ENCODE measurements around the gene MAP1LC3A. TPM values are rescaled to one million over a fixed set of nuclear protein-coding genes. Genes with fewer than 3 reads are reported as not detected.
A peak's percentile ranks its signal among the peaks of the same experiment; 100 is the strongest.

The MAP1LC3A gene
- total and polyA plus RNA-seq, 5 experiments from 2014 or later, result 0.94 to 2.4 (median 1.6) TPM

GRCh38 chr20:34541917-34542316 lies 16.6 kb upstream of the MAP1LC3A start:
- no peak for ATAC-seq
- Mint-ChIP-seq H3K9me3 (no peaks in the 10 kb centered on the region), H3K27ac (peak overlapping the region in 1 of 10 donors; percentile 60), H3K4me1 (peaks cover 5 to 24% (median 11%) of the 10 kb centered on the region in 4 donors), H3K36me3 (peaks cover 0 to 37% (median 6%) of the 10 kb centered on the region in 3 donors), H3K4me3 (no peak overlapping the region), H3K27me3 (peaks cover 0 to 7% (median 0%) of the 10 kb centered on the region in 5 donors)
- POLR2A ChIA-PET, result no interaction called here
- peak in 1 of 10 donors; percentile 13 for DNase-seq

- POLR2A ChIA-PET, result no interaction called here
- H3K4me3 Mint-ChIP-seq, result no peak overlapping the region
- peak overlapping the region in 2 of 10 donors; percentile 13 to 36 for H3K27ac Mint-ChIP-seq
- no peaks in the 10 kb centered on the region for H3K9me3 Mint-ChIP-seq
- DNase-seq (no peak), ATAC-seq (no peak)
- peaks cover 0 to 8% (median 0%) of the 10 kb centered on the region in 5 donors for H3K27me3 Mint-ChIP-seq
- peaks cover 0 to 32% (median 6%) of the 10 kb centered on the region in 3 donors for H3K36me3 Mint-ChIP-seq
- H3K4me1 Mint-ChIP-seq, result peaks cover 5 to 24% (median 11%) of the 10 kb centered on the region in 4 donors
Measured at GRCh38 chr20:34542439-34542838, 16.1 kb upstream of the MAP1LC3A start.

GRCh38 chr20:34543463-34544056 lies 15.0 kb upstream of the MAP1LC3A start:
- H3K27ac Mint-ChIP-seq, result no peak overlapping the region
- peaks cover 0 to 29% (median 6%) of the 10 kb centered on the region in 3 donors for H3K36me3 Mint-ChIP-seq
- H3K9me3 Mint-ChIP-seq, result no peaks in the 10 kb centered on the region
- peaks cover 0 to 14% (median 0%) of the 10 kb centered on the region in 5 donors for H3K27me3 Mint-ChIP-seq
- POLR2A ChIA-PET, result interaction anchor here (2.1 kb wide), 1 partner anchor 27 kb away, joined by 8 read pairs; the partner anchor contains the start of gene DYNLRB1
- peak overlapping the region in 2 of 10 donors; percentile 62 to 70 for H3K4me3 Mint-ChIP-seq
- no peak for ATAC-seq
- DNase-seq, result no peak
- H3K4me1 Mint-ChIP-seq, result peaks cover 5 to 24% (median 11%) of the 10 kb centered on the region in 4 donors

- peak overlapping the region; percentile 58 to 85 (median 70) for H3K4me3 Mint-ChIP-seq
- peaks cover 5 to 24% (median 11%) of the 10 kb centered on the region in 4 donors for H3K4me1 Mint-ChIP-seq
- ATAC-seq (peak; percentile 92), DNase-seq (peak in 2 of 10 donors; percentile 28 to 36)
- POLR2A ChIA-PET, result interaction anchor here (1.2 to 2.1 kb wide), 2 partner anchors 14 to 28 kb away, joined by 5 to 8 read pairs; partner anchors contain the start of genes DYNLRB1 and MAP1LC3A
- peak overlapping the region in 5 of 10 donors; percentile 13 to 85 (median 25) for H3K27ac Mint-ChIP-seq
- H3K9me3 Mint-ChIP-seq, result no peaks in the 10 kb centered on the region
- peaks cover 0 to 14% (median 0%) of the 10 kb centered on the region in 5 donors for H3K27me3 Mint-ChIP-seq
- peaks cover 0 to 22% (median 6%) of the 10 kb centered on the region in 3 donors for H3K36me3 Mint-ChIP-seq
Measured at GRCh38 chr20:34544109-34544796, 14.3 kb upstream of the MAP1LC3A start.

GRCh38 chr20:34546751-34547181 lies 11.8 kb upstream of the MAP1LC3A start:
- Mint-ChIP-seq H3K27ac (peak overlapping the region in 1 of 10 donors; percentile 9), H3K36me3 (peaks cover 0 to 2% (median 0%) of the 10 kb centered on the region in 3 donors), H3K27me3 (peaks cover 0 to 14% (median 0%) of the 10 kb centered on the region in 5 donors), H3K9me3 (no peaks in the 10 kb centered on the region), H3K4me3 (no peak overlapping the region), H3K4me1 (peaks cover 5 to 11% (median 10%) of the 10 kb centered on the region in 4 donors)
- DNase-seq (peak in 1 of 10 donors; percentile 1), ATAC-seq (no peak)
- POLR2A ChIA-PET, result no interaction called here

DNA sequence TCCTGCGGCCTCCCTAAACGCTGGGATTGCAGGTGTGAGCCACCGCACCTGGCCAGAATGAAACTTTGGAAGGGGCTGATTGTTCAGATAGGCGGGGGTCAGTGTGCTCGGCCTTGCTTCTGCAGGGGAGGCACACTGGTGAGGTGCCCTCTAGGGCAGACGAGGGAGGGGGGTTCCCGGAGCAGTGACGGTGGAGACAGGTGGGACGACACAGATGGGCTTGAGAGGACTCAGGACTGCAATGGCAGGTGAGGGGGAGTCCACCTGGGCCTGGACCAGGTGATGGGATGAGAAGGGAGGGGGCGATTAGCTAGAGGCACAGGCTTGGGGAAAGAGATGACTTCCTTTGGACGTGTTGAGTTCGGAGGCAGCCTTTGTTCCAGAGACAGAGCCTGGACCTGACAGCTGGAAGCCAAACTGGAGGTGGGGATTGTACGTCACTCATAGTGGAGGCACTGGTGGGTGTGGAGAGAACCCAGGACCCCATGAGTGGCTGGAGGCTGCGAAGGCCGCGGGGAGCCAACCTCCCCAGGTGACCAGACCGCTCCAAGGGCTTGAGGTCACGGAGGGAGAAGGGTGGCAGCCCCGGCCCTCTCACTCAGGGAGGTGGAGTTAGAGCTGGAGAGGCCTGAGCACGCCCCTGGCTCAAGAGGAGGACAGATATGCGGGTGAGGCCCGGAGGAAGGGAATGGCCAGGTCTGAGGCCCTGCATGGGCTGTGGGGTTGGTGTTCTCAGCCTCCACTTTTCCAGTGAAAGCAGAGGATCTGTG lies 10.5 kb upstream of the MAP1LC3A start:
- Mint-ChIP-seq H3K9me3 (no peaks in the 10 kb centered on the region), H3K27ac (no peak overlapping the region), H3K4me3 (no peak overlapping the region), H3K27me3 (peaks cover 0 to 14% (median 0%) of the 10 kb centered on the region in 5 donors), H3K4me1 (peaks cover 5 to 11% (median 10%) of the 10 kb centered on the region in 4 donors), H3K36me3 (peaks cover 0 to 2% (median 0%) of the 10 kb centered on the region in 3 donors)
- DNase-seq (peak in 1 of 10 donors; percentile 57), ATAC-seq (no peak)
- POLR2A ChIA-PET, result interaction anchor here (0.5 to 0.7 kb wide), 2 partner anchors 100 to 607 kb away, joined by 3 to 4 read pairs; no protein-coding TSS in a partner anchor

DNA sequence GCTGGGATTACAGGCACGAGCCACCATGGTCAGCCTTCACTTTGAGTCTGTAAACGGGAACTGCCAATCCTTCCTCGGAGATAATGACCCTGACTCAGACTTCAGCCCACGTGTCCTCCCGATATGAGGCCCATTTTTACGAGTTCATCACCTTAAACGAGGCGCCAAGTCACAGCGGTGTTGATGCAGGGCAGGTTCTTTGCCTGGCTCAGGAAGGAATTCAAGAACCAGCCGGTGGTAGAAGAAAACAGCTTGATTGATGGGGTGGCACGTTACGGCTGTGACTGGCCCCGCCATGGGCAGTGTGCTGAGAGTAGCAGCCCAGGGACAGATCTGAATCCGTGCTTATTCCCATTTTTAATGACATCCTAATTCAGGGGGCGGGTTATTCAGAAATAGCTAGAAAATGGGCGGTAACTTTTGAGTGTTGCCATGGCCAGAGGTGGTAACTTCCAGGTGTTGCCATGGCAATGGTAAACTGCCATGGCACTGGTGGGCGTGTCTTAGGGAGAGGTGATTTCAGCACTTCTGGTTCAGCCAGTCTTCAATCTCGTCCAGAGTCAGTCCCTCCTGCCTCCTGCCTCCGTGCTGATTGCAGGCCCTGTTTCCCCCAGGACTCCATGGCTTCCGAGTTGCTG lies 9.1 kb upstream of the MAP1LC3A start:
- Mint-ChIP-seq H3K36me3 (peaks cover 0 to 2% (median 0%) of the 10 kb centered on the region in 3 donors), H3K27me3 (peaks cover 0 to 14% (median 0%) of the 10 kb centered on the region in 5 donors), H3K4me3 (no peak overlapping the region), H3K27ac (no peak overlapping the region), H3K4me1 (peaks cover 4 to 5% (median 5%) of the 10 kb centered on the region in 4 donors), H3K9me3 (no peaks in the 10 kb centered on the region)
- DNase-seq (peak in 1 of 10 donors; percentile 57), ATAC-seq (no peak)
- POLR2A ChIA-PET, result no interaction called here

GRCh38 chr20:34549929-34550305 lies 8.6 kb upstream of the MAP1LC3A start:
- H3K4me3 Mint-ChIP-seq, result no peak overlapping the region
- ATAC-seq (no peak), DNase-seq (no peak)
- H3K9me3 Mint-ChIP-seq, result no peaks in the 10 kb centered on the region
- no peak overlapping the region for H3K27ac Mint-ChIP-seq
- peaks cover 0 to 2% (median 0%) of the 10 kb centered on the region in 3 donors for H3K36me3 Mint-ChIP-seq
- H3K27me3 Mint-ChIP-seq, result peaks cover 0 to 14% (median 0%) of the 10 kb centered on the region in 5 donors
- H3K4me1 Mint-ChIP-seq, result no peaks in the 10 kb centered on the region
- POLR2A ChIA-PET, result no interaction called here

DNA sequence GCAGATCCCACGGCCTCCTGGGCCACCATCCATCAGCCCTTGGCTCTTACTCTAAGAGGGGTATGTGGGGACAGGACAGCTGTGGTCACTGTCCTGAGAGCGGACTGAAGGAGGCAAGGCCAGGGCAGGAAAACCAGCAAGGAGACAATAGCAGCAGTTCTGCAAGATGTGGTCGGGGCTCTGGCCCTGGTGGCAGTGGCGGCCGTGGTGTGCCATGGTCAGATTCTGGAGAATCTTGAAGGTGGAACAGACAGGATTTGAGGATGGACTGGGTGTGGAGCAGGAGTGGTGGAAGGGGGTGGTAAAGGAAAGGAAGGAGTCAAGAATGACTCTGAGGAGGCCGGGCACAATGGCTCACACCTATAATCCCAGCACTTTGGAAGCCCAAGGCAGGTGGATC lies 5.9 kb upstream of the MAP1LC3A start:
- Mint-ChIP-seq H3K27ac (peak overlapping the region in 3 of 10 donors; percentile 38 to 57 (median 41)), H3K9me3 (no peaks in the 10 kb centered on the region), H3K36me3 (no peaks in the 10 kb centered on the region), H3K4me3 (no peak overlapping the region), H3K27me3 (peaks cover 0 to 4% (median 0%) of the 10 kb centered on the region in 5 donors), H3K4me1 (peaks cover 0 to 7% (median 4%) of the 10 kb centered on the region in 4 donors)
- ATAC-seq, result no peak
- POLR2A ChIA-PET, result no interaction called here
- DNase-seq, result peak in 1 of 10 donors; percentile 26

DNA sequence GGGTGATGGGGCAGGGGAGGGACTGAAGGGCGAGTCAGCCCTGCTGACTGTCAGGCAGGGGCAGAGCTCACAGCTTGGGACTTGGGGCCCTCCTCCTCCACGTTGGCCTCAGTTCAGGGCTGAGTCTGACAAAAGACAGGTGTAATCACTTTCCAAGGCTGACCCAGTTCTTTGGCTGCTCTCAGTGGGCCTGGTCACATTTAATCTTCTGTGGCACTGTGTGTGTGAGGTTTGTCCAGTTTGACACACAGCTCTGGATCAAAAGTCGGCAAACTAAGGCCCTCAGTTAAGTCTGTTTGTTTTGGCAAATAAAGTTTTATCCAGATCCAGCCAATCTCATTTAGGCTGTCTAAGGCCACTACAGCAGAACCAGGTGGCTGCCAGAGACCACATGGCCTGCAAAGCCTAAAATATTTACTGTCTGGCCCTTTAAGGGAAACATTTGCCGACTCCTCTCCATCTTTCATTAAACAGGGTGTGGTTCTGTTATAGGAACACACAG lies 5.1 kb upstream of the MAP1LC3A start:
- no peaks in the 10 kb centered on the region for H3K9me3 Mint-ChIP-seq
- no peak overlapping the region for H3K27ac Mint-ChIP-seq
- DNase-seq (no peak), ATAC-seq (no peak)
- H3K4me1 Mint-ChIP-seq, result peaks cover 8 to 15% (median 11%) of the 10 kb centered on the region in 4 donors
- no peak overlapping the region for H3K4me3 Mint-ChIP-seq
- no peaks in the 10 kb centered on the region for H3K27me3 Mint-ChIP-seq
- POLR2A ChIA-PET, result no interaction called here
- H3K36me3 Mint-ChIP-seq, result no peaks in the 10 kb centered on the region

GRCh38 chr20:34557936-34558319 lies 590 bp upstream of the MAP1LC3A start:
- Mint-ChIP-seq H3K27ac (peak overlapping the region; percentile 87 to 99 (median 94)), H3K4me1 (peaks cover 8 to 19% (median 17%) of the 10 kb centered on the region in 4 donors), H3K36me3 (no peaks in the 10 kb centered on the region), H3K4me3 (peak overlapping the region; percentile 72 to 94 (median 82)), H3K27me3 (no peaks in the 10 kb centered on the region), H3K9me3 (no peaks in the 10 kb centered on the region)
- DNase-seq, result no peak
- ATAC-seq, result no peak
- POLR2A ChIA-PET, result interaction anchor here (1.7 to 1.9 kb wide), 2 partner anchors 13 to 119 kb away, joined by 5 read pairs; partner anchors contain the start of gene PIGU

Measured in naive thymus-derived CD8-positive, alpha-beta T cell (primary cell).